ENCODE measurements around the gene RPS24.
"Not testable (repeated sequence)": the region's sequence is repeated elsewhere in the genome, so short reads cannot be mapped to it uniquely, and the experiment has no call there.

RPS24 gene

GRCh38 chr10:78075806-78076205, 42.1 kb downstream of the RPS24 start:
- not testable (repeated sequence) for H3K36me3 ChIP-seq (ENCODE audit: control insufficient read depth in 1 of 2, insufficient read depth in 2 of 2, low read depth in 1 of 2, low read length in 2 of 2); H3K18ac ChIP-seq (ENCODE audit: low read depth in 1 of 2, low read length in 2 of 2); H3K23ac ChIP-seq (ENCODE audit: low read length in 2 of 2); H2BK15ac ChIP-seq (ENCODE audit: low read depth, poor library complexity, severe bottlenecking); H2AFZ ChIP-seq (ENCODE audit: low read depth, low read length); H4K91ac ChIP-seq (ENCODE audit: low read length); H2BK120ac ChIP-seq (ENCODE audit: low read depth, low read length); H3K27ac ChIP-seq (ENCODE audit: low read length, poor library complexity, severe bottlenecking); H3K9me3 ChIP-seq (ENCODE audit: control insufficient read depth, low read length); H3K79me1 ChIP-seq (replicated peaks; ENCODE audit: low read length, poor library complexity, severe bottlenecking); H2AK5ac ChIP-seq (ENCODE audit: low read length, severe bottlenecking); H3K9ac ChIP-seq (ENCODE audit: low read length); H3K14ac ChIP-seq (ENCODE audit: low read length in 2 of 2); DNase-seq; H4K8ac ChIP-seq (ENCODE audit: low read length); H3K4me2 ChIP-seq (ENCODE audit: low read length, poor library complexity, severe bottlenecking); H2BK12ac ChIP-seq (ENCODE audit: low read length in 2 of 2); H2BK5ac ChIP-seq (ENCODE audit: low read depth, low read length, poor library complexity, severe bottlenecking); H3K4me3 ChIP-seq (ENCODE audit: insufficient read depth in 1 of 2, low read depth in 1 of 2, low read length in 2 of 2); H3K4me1 ChIP-seq (ENCODE audit: control insufficient read depth, insufficient read depth, low read depth, low read length); H3K4ac ChIP-seq (ENCODE audit: low read depth in 1 of 2, low read length in 2 of 2)
- 100% methylated on average over 1 of the region's 29 CpGs for WGBS
- peaks cover 0 to 30% of the 10 kb centered on the region in 2 experiments for H3K27me3 ChIP-seq (ENCODE audit: control insufficient read depth in 1 of 2, insufficient read depth in 1 of 2, low read length in 2 of 2)

GRCh38 chr10:78078539-78079330, 45.1 kb downstream of the RPS24 start:
- Histone ChIP-seq H3K27ac (ENCODE audit: low read length, poor library complexity, severe bottlenecking) (no peak overlapping the region), H2BK12ac (ENCODE audit: low read length in 2 of 2) (no peak overlapping the region), H2BK120ac (ENCODE audit: low read depth, low read length) (no peak overlapping the region), H3K27me3 (ENCODE audit: control insufficient read depth in 1 of 2, insufficient read depth in 1 of 2, low read length in 2 of 2) (peaks cover 13 to 51% of the 10 kb centered on the region in 2 experiments), H3K4ac (ENCODE audit: low read depth in 1 of 2, low read length in 2 of 2) (no peak overlapping the region), H4K91ac (ENCODE audit: low read length) (no peak overlapping the region), H2BK15ac (ENCODE audit: low read depth, poor library complexity, severe bottlenecking) (no peak overlapping the region), H3K23ac (ENCODE audit: low read length in 2 of 2) (no peak overlapping the region), H3K36me3 (ENCODE audit: control insufficient read depth in 1 of 2, insufficient read depth in 2 of 2, low read depth in 1 of 2, low read length in 2 of 2) (no peaks in the 10 kb centered on the region), H3K9me3 (ENCODE audit: control insufficient read depth, low read length) (no peaks in the 10 kb centered on the region), H2BK5ac (ENCODE audit: low read depth, low read length, poor library complexity, severe bottlenecking) (no peak overlapping the region), H3K79me1 (replicated peaks; ENCODE audit: low read length, poor library complexity, severe bottlenecking) (no peaks in the 10 kb centered on the region), H2AFZ (ENCODE audit: low read depth, low read length) (no peak overlapping the region), H3K4me2 (ENCODE audit: low read length, poor library complexity, severe bottlenecking) (no peak overlapping the region), H4K8ac (ENCODE audit: low read length) (no peak overlapping the region), H3K9ac (ENCODE audit: low read length) (no peak overlapping the region), H3K14ac (ENCODE audit: low read length in 2 of 2) (no peak overlapping the region), H3K4me1 (ENCODE audit: control insufficient read depth, insufficient read depth, low read depth, low read length) (no peaks in the 10 kb centered on the region), H3K18ac (ENCODE audit: low read depth in 1 of 2, low read length in 2 of 2) (no peak overlapping the region), H2AK5ac (ENCODE audit: low read length, severe bottlenecking) (no peak overlapping the region), H3K4me3 (ENCODE audit: insufficient read depth in 1 of 2, low read depth in 1 of 2, low read length in 2 of 2) (no peak overlapping the region)
- no peak for DNase-seq
- WGBS = 62% methylated on average over 2 of the region's 4 CpGs

GRCh38 chr10:78079411-78079810, 45.7 kb downstream of the RPS24 start:
- Histone ChIP-seq H4K91ac (ENCODE audit: low read length) (no peak overlapping the region), H3K14ac (ENCODE audit: low read length in 2 of 2) (no peak overlapping the region), H2BK5ac (ENCODE audit: low read depth, low read length, poor library complexity, severe bottlenecking) (no peak overlapping the region), H2BK15ac (ENCODE audit: low read depth, poor library complexity, severe bottlenecking) (no peak overlapping the region), H2AFZ (ENCODE audit: low read depth, low read length) (no peak overlapping the region), H3K4ac (ENCODE audit: low read depth in 1 of 2, low read length in 2 of 2) (no peak overlapping the region), H3K9ac (ENCODE audit: low read length) (no peak overlapping the region), H4K8ac (ENCODE audit: low read length) (no peak overlapping the region), H3K4me2 (ENCODE audit: low read length, poor library complexity, severe bottlenecking) (no peak overlapping the region), H3K18ac (ENCODE audit: low read depth in 1 of 2, low read length in 2 of 2) (no peak overlapping the region), H3K27me3 (ENCODE audit: control insufficient read depth in 1 of 2, insufficient read depth in 1 of 2, low read length in 2 of 2) (peaks cover 17 to 58% of the 10 kb centered on the region in 2 experiments), H2BK12ac (ENCODE audit: low read length in 2 of 2) (no peak overlapping the region), H3K9me3 (ENCODE audit: control insufficient read depth, low read length) (no peaks in the 10 kb centered on the region), H2BK120ac (ENCODE audit: low read depth, low read length) (no peak overlapping the region), H3K79me1 (replicated peaks; ENCODE audit: low read length, poor library complexity, severe bottlenecking) (no peaks in the 10 kb centered on the region), H3K36me3 (ENCODE audit: control insufficient read depth in 1 of 2, insufficient read depth in 2 of 2, low read depth in 1 of 2, low read length in 2 of 2) (no peaks in the 10 kb centered on the region), H2AK5ac (ENCODE audit: low read length, severe bottlenecking) (no peak overlapping the region), H3K4me1 (ENCODE audit: control insufficient read depth, insufficient read depth, low read depth, low read length) (no peaks in the 10 kb centered on the region), H3K27ac (ENCODE audit: low read length, poor library complexity, severe bottlenecking) (no peak overlapping the region), H3K4me3 (ENCODE audit: insufficient read depth in 1 of 2, low read depth in 1 of 2, low read length in 2 of 2) (no peak overlapping the region), H3K23ac (ENCODE audit: low read length in 2 of 2) (peak overlapping the region in 1 of 2 experiments; percentile 72)
- no peak for DNase-seq
- 87% methylated on average over 6 of the region's 6 CpGs for WGBS

GRCh38 chr10:78081292-78081691, 47.6 kb downstream of the RPS24 start:
- no peak overlapping the region for H3K23ac ChIP-seq (ENCODE audit: low read length in 2 of 2)
- H3K9ac ChIP-seq (ENCODE audit: low read length) = no peak overlapping the region
- DNase-seq = no peak
- H3K36me3 ChIP-seq (ENCODE audit: control insufficient read depth in 1 of 2, insufficient read depth in 2 of 2, low read depth in 1 of 2, low read length in 2 of 2) = no peaks in the 10 kb centered on the region
- no peak overlapping the region for H3K4me2 ChIP-seq (ENCODE audit: low read length, poor library complexity, severe bottlenecking)
- no peak overlapping the region for H2AK5ac ChIP-seq (ENCODE audit: low read length, severe bottlenecking)
- no peak overlapping the region for H3K18ac ChIP-seq (ENCODE audit: low read depth in 1 of 2, low read length in 2 of 2)
- H3K4me3 ChIP-seq (ENCODE audit: insufficient read depth in 1 of 2, low read depth in 1 of 2, low read length in 2 of 2) = no peak overlapping the region
- no peak overlapping the region for H2BK15ac ChIP-seq (ENCODE audit: low read depth, poor library complexity, severe bottlenecking)
- H3K27me3 ChIP-seq (ENCODE audit: control insufficient read depth in 1 of 2, insufficient read depth in 1 of 2, low read length in 2 of 2) = peaks cover 24 to 68% of the 10 kb centered on the region in 2 experiments
- H3K4me1 ChIP-seq (ENCODE audit: control insufficient read depth, insufficient read depth, low read depth, low read length) = no peaks in the 10 kb centered on the region
- H4K91ac ChIP-seq (ENCODE audit: low read length) = no peak overlapping the region
- no peak overlapping the region for H3K4ac ChIP-seq (ENCODE audit: low read depth in 1 of 2, low read length in 2 of 2)
- no peaks in the 10 kb centered on the region for H3K79me1 ChIP-seq (replicated peaks; ENCODE audit: low read length, poor library complexity, severe bottlenecking)
- 47% methylated on average over 3 of the region's 3 CpGs for WGBS
- no peak overlapping the region for H4K8ac ChIP-seq (ENCODE audit: low read length)
- H3K14ac ChIP-seq (ENCODE audit: low read length in 2 of 2) = no peak overlapping the region
- H2BK12ac ChIP-seq (ENCODE audit: low read length in 2 of 2) = no peak overlapping the region
- no peak overlapping the region for H3K27ac ChIP-seq (ENCODE audit: low read length, poor library complexity, severe bottlenecking)
- H2AFZ ChIP-seq (ENCODE audit: low read depth, low read length) = no peak overlapping the region
- H3K9me3 ChIP-seq (ENCODE audit: control insufficient read depth, low read length) = no peaks in the 10 kb centered on the region
- no peak overlapping the region for H2BK120ac ChIP-seq (ENCODE audit: low read depth, low read length)
- no peak overlapping the region for H2BK5ac ChIP-seq (ENCODE audit: low read depth, low read length, poor library complexity, severe bottlenecking)

Measured in mesenchymal stem cell (in vitro differentiated cells and primary cell).